ENCODE measurements around the gene SLC35D2.

The SLC35D2 gene

DNA sequence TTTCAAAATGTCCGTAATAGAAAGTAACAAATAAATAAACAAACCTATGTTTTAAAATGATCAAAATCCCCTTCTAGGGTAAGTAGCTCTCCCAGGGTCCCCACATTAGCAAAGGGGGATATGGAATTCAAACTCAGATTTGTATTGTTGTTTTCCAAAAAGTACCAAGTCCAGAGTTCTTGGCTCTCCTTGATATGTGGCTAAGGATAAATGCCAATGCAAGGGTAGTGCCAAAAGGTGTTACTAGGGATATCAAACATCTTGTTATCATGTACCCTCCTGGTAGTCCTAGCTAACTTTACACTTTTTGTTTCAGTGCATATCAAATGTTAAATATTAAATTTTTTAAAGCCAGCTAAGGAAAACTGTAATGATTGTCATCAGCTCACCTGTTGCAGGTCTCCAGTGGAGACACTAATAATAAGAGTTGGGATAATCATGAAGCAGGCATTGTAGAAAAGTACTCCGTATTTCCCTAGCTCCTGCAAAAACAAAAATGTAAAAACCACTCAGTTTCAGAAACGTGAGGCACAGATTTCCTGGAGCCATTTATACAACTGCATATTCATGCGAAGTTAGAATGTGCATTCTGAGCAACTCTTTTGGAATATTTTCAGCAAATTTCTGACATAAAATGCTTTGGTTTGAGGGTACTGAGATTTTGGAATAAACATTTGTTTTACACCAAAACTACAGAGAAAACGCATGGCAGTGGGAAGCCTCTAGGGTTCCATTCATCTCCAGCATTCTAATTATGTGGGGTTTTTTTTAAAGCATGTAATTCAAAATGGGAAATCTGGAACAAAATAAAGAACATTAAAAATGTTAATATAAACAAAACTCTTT lies 39.8 kb downstream of the SLC35D2 start:
- Histone ChIP-seq H3K4me1 (ENCODE audit: control insufficient read depth in 1 of 2, insufficient read depth in 1 of 2, low read depth in 1 of 2, low read length in 1 of 2) (no peaks in the 10 kb centered on the region), H3K27ac (no peak overlapping the region), H3K36me3 (peaks cover 9% of the 10 kb centered on the region), H3K9me3 (no peaks in the 10 kb centered on the region), H3K27me3 (no peaks in the 10 kb centered on the region), H3K4me3 (ENCODE audit: low read depth in 1 of 2, low read length in 1 of 2) (no peak overlapping the region)
- TF ChIP-seq, protein P1, sequence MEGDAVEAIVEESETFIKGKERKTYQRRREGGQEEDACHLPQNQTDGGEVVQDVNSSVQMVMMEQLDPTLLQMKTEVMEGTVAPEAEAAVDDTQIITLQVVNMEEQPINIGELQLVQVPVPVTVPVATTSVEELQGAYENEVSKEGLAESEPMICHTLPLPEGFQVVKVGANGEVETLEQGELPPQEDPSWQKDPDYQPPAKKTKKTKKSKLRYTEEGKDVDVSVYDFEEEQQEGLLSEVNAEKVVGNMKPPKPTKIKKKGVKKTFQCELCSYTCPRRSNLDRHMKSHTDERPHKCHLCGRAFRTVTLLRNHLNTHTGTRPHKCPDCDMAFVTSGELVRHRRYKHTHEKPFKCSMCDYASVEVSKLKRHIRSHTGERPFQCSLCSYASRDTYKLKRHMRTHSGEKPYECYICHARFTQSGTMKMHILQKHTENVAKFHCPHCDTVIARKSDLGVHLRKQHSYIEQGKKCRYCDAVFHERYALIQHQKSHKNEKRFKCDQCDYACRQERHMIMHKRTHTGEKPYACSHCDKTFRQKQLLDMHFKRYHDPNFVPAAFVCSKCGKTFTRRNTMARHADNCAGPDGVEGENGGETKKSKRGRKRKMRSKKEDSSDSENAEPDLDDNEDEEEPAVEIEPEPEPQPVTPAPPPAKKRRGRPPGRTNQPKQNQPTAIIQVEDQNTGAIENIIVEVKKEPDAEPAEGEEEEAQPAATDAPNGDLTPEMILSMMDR (IDR thresholded peaks at IDR 0.05) = no peak

DNA sequence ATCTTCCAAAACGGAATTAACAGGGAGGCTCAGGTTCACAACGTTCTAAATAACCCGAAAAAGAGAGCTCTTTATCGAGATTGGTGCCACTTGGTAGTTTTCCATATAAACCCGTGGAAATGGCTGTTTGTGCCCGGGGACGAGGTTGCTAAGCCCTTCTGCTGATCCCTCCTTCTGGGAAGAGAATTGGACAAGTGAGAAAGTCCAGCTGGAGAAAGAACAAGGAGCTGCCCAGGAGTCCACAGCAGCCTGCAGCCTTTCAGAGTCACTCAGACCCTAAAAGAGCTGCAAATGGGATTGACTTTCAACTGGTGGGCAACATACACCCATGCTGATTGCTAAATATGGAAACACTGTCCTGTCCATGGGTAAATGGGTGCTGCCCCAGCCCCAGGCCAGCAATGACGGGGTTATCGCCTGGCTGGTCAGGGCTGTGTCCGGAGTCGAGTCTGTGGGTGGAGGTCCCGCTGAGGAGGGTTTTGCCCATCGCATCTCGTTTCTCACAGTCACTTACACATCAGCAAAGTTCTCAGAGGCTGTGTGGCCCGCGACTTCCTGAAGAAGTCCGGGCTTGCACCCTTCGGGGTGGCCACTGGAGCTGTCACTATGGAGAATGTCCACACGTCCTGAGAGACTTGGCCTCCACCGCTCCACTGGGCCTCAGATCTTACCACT lies 40.8 kb downstream of the SLC35D2 start:
- no peaks in the 10 kb centered on the region for H3K27me3 ChIP-seq
- no peak overlapping the region for H3K4me3 ChIP-seq (ENCODE audit: low read depth in 1 of 2, low read length in 1 of 2)
- no peaks in the 10 kb centered on the region for H3K9me3 ChIP-seq
- H3K4me1 ChIP-seq (ENCODE audit: control insufficient read depth in 1 of 2, insufficient read depth in 1 of 2, low read depth in 1 of 2, low read length in 1 of 2) = no peaks in the 10 kb centered on the region
- TF ChIP-seq, protein P1 (IDR thresholded peaks at IDR 0.05) = no peak
- H3K36me3 ChIP-seq = peaks cover 9% of the 10 kb centered on the region
- H3K27ac ChIP-seq = no peak overlapping the region

DNA sequence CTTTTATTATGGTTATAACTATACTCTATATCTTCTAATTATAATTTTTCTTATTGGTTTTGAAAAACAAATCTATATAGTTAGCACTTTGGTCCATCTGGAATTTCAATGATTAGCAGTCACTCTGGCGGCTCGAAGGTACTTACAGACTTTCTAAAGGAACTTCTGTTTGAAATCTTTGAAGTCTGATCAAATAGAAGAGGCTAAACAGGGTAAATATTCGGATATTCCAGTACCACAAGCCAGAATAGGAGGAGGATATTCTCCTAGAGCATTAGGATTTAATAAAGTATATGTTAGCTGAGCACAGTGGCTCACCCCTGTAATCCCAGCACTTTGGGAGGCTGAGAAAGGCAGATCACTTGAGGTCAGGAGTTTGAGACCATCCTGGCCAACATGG lies 42.8 kb downstream of the SLC35D2 start:
- Histone ChIP-seq H3K36me3 (peaks cover 9% of the 10 kb centered on the region), H3K27me3 (no peaks in the 10 kb centered on the region), H3K4me3 (ENCODE audit: low read depth in 1 of 2, low read length in 1 of 2) (no peak overlapping the region), H3K27ac (no peak overlapping the region), H3K4me1 (ENCODE audit: control insufficient read depth in 1 of 2, insufficient read depth in 1 of 2, low read depth in 1 of 2, low read length in 1 of 2) (no peaks in the 10 kb centered on the region), H3K9me3 (no peaks in the 10 kb centered on the region)
- TF ChIP-seq, protein P1 (IDR thresholded peaks at IDR 0.05) = no peak

DNA sequence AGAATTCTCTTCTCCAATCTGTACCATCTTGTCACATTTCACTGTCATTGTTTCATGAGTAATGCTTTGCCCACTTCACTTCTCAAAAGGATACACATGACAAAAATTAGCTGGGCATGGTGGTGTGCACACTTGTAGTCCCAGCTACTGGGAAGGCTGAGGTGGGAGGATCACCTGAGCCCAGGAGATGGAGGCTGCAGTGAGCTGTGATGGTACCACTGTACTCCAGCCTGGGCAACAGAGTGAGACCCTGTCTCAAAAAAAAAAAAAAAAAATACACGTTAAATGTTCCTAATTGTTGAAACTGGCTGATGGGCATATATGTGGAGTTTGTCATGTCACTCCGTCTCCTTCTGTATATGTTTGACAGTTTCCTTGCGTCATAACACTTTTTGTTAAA lies 45.2 kb downstream of the SLC35D2 start:
- TF ChIP-seq, protein P1 (IDR thresholded peaks at IDR 0.05) = no peak
- Histone ChIP-seq H3K4me1 (ENCODE audit: control insufficient read depth in 1 of 2, insufficient read depth in 1 of 2, low read depth in 1 of 2, low read length in 1 of 2) (no peaks in the 10 kb centered on the region), H3K27me3 (no peaks in the 10 kb centered on the region), H3K4me3 (ENCODE audit: low read depth in 1 of 2, low read length in 1 of 2) (no peak overlapping the region), H3K27ac (no peak overlapping the region), H3K9me3 (no peaks in the 10 kb centered on the region), H3K36me3 (peaks cover 8% of the 10 kb centered on the region)

DNA sequence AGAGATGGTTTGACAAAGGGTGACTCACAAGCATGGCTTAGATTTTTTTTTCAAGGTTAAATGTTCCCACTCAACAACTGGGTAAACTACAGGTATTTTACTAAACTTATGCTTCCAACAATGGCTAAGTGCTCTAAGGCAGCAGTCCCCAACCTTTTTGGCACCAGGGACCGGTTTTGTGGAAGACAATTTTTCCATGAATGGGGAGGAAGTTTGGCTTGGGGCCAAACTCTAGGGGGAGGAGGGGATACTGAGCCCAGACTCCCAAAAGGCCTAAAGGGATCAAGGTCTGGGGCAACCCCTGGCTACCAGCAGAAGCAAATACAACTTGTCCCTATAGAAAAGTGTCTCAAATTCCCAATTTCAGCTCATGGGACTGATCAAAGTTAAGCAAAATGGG lies 49.6 kb downstream of the SLC35D2 start:
- Histone ChIP-seq H3K4me3 (ENCODE audit: low read depth in 1 of 2, low read length in 1 of 2) (no peak overlapping the region), H3K36me3 (no peaks in the 10 kb centered on the region), H3K4me1 (ENCODE audit: control insufficient read depth in 1 of 2, insufficient read depth in 1 of 2, low read depth in 1 of 2, low read length in 1 of 2) (no peaks in the 10 kb centered on the region), H3K9me3 (no peaks in the 10 kb centered on the region), H3K27me3 (no peaks in the 10 kb centered on the region), H3K27ac (no peak overlapping the region)
- TF ChIP-seq, protein P1 (IDR thresholded peaks at IDR 0.05) = no peak

Measured in neutrophil (primary cell).